H9 (cell line): ENCODE measurements around the gene VNN1. TPM values are rescaled to one million over a fixed set of nuclear protein-coding genes. Genes with fewer than 3 reads are reported as not detected.

Experiments used
- DNase-seq: peaks from one replicate; pipeline ENCODE4 v3.0.0-alpha.2; 2017
- H2AFZ ChIP-seq: one replicate; pipeline ENCODE4 v1.6.1; 2013; ENCODE audit warnings: mild to moderate bottlenecking, low read length, control low read depth, moderate library complexity
- H2AK5ac ChIP-seq: 2 replicates; pipeline ENCODE4 v1.6.1; 2013; ENCODE audit warnings: low read length, control low read depth, mixed read lengths; ENCODE audit not compliant: insufficient read length
- H2BK120ac ChIP-seq: one replicate; pipeline ENCODE4 v1.6.1; 2013; ENCODE audit warnings: low read depth, mild to moderate bottlenecking, low read length, control low read depth, inconsistent platforms; ENCODE audit not compliant: poor library complexity, severe bottlenecking
- H2BK12ac ChIP-seq: 2 replicates; pipeline ENCODE4 v1.6.1; 2013; ENCODE audit warnings: low read length, control low read depth, mixed read lengths, low read depth; ENCODE audit not compliant: insufficient read length
- H2BK15ac ChIP-seq: 2 replicates; pipeline ENCODE4 v1.6.1; 2013; ENCODE audit warnings: low read depth, low read length, control low read depth
- H2BK20ac ChIP-seq: one replicate; pipeline ENCODE4 v1.6.1; 2013; ENCODE audit warnings: low read depth, mild to moderate bottlenecking, low read length, control low read depth, inconsistent platforms; ENCODE audit not compliant: poor library complexity, severe bottlenecking
- H2BK5ac ChIP-seq: 2 replicates; pipeline ENCODE4 v1.6.1; 2013; ENCODE audit warnings: low read length, control low read depth, mixed read lengths; ENCODE audit not compliant: insufficient read length
- H3K14ac ChIP-seq: 2 replicates; pipeline ENCODE4 v1.6.1; 2013; ENCODE audit warnings: low read length, control low read depth; ENCODE audit not compliant: insufficient read depth
- H3K18ac ChIP-seq: 2 replicates; pipeline ENCODE4 v1.6.1; 2013; ENCODE audit warnings: low read depth, mild to moderate bottlenecking, mixed read lengths, low read length, control low read depth; ENCODE audit not compliant: insufficient read length
- H3K23ac ChIP-seq: 2 replicates; pipeline ENCODE4 v1.6.1; 2013; ENCODE audit warnings: low read length, control low read depth, mixed read lengths, low read depth; ENCODE audit not compliant: insufficient read length
- H3K23me2 ChIP-seq: 2 replicates; pipeline ENCODE4 v1.6.1; 2013; ENCODE audit warnings: low read depth, mild to moderate bottlenecking, mixed read lengths, low read length, control low read depth; ENCODE audit not compliant: insufficient read length, poor library complexity, severe bottlenecking
- H3K27ac ChIP-seq: 2 replicates; pipeline ENCODE4 v1.5.1; 2013; ENCODE audit warnings: low read length, control low read depth, mixed read lengths, low read depth; ENCODE audit not compliant: insufficient read length
- H3K27me3 ChIP-seq: 2 replicates; pipeline ENCODE4 v1.6.1; 2013; ENCODE audit warnings: low read length, control low read depth, inconsistent platforms; ENCODE audit not compliant: insufficient read depth
- H3K4ac ChIP-seq: 2 replicates; pipeline ENCODE4 v1.6.1; 2013; ENCODE audit warnings: low read depth, mild to moderate bottlenecking, control low read depth, inconsistent platforms, low read length, moderate library complexity
- H3K4me1 ChIP-seq: 2 replicates; pipeline ENCODE4 v1.6.1; 2013; ENCODE audit warnings: low read length, control low read depth, inconsistent platforms; ENCODE audit not compliant: insufficient read depth
- H3K4me2 ChIP-seq: 2 replicates; pipeline ENCODE4 v1.6.1; 2013; ENCODE audit warnings: low read length, control low read depth, mixed read lengths; ENCODE audit not compliant: insufficient read length, insufficient read depth
- H3K56ac ChIP-seq: 2 replicates; pipeline ENCODE4 v1.6.1; 2013; ENCODE audit warnings: low read depth, mild to moderate bottlenecking, mixed read lengths, low read length, control low read depth; ENCODE audit not compliant: insufficient read length
- H3K79me1 ChIP-seq: 2 replicates; pipeline ENCODE4 v1.6.1; 2013; ENCODE audit warnings: low read depth, mild to moderate bottlenecking, moderate library complexity, low read length, control low read depth, inconsistent platforms; ENCODE audit not compliant: insufficient read depth, poor library complexity, severe bottlenecking
- H3K79me2 ChIP-seq: 2 replicates; pipeline ENCODE4 v1.6.1; 2013; ENCODE audit warnings: low read length, control low read depth, inconsistent platforms; ENCODE audit not compliant: insufficient read depth
- H3K9ac ChIP-seq: 2 replicates; pipeline ENCODE4 v1.6.1; 2013; ENCODE audit warnings: low read length, control low read depth, mixed read lengths; ENCODE audit not compliant: insufficient read length; ENCODE audit errors: extremely low read depth
- H3K9me3 ChIP-seq: one replicate; pipeline ENCODE4 v1.6.1; 2013; ENCODE audit warnings: low read depth, low read length, inconsistent platforms; ENCODE audit not compliant: control insufficient read depth
- H3T11ph ChIP-seq: one replicate; pipeline ENCODE4 v1.6.1; 2013; ENCODE audit warnings: mild to moderate bottlenecking, low read length, control low read depth, inconsistent platforms
- H4K20me1 ChIP-seq: one replicate; pipeline ENCODE4 v1.6.1; 2013; ENCODE audit not compliant: control insufficient read depth, insufficient read length, insufficient read depth
- H4K5ac ChIP-seq: 2 replicates; pipeline ENCODE4 v1.6.1; 2013; ENCODE audit warnings: low read depth, mild to moderate bottlenecking, mixed read lengths, low read length, control low read depth; ENCODE audit not compliant: insufficient read length
- H4K8ac ChIP-seq: replicated peaks from 2 replicates; pipeline ENCODE4 v1.6.1; 2013; ENCODE audit warnings: low read length, control low read depth, mixed read lengths, low read depth; ENCODE audit not compliant: insufficient read length
- H4K91ac ChIP-seq: 2 replicates; pipeline ENCODE4 v1.6.1; 2013; ENCODE audit warnings: low read depth, mild to moderate bottlenecking, moderate library complexity, mixed read lengths, low read length, control low read depth; ENCODE audit not compliant: insufficient read length
- H3K27ac Mint-ChIP-seq, 3 experiments: 2 replicates in 2 of 3; 3 replicates in 1 of 3; pipeline ENCODE4 v1.8.0; 2020 to 2021; ENCODE audit warnings: mixed read lengths in 3 of 3, mild to moderate bottlenecking in 1 of 3, moderate library complexity in 1 of 3
- H3K27me3 Mint-ChIP-seq: 2 replicates; pipeline ENCODE4 v1.8.0; 2021; ENCODE audit warnings: low read depth, mild to moderate bottlenecking, moderate library complexity, mixed read lengths
- H3K36me3 Mint-ChIP-seq, 3 experiments: 2 replicates in 2 of 3; 3 replicates in 1 of 3; pipeline ENCODE4 v1.8.0; 2020 to 2021; ENCODE audit warnings: low read depth in 3 of 3, mixed read lengths in 3 of 3; ENCODE audit not compliant: insufficient read depth in 1 of 3
- H3K4me1 Mint-ChIP-seq, 2 experiments: 2 replicates each; pipeline ENCODE4 v1.8.0; 2020; ENCODE audit warnings: mixed read lengths in 2 of 2
- H3K4me3 Mint-ChIP-seq, 2 experiments: 2 replicates in 1 of 2; 3 replicates in 1 of 2; pipeline ENCODE4 v1.8.0; 2020 to 2021; ENCODE audit warnings: mild to moderate bottlenecking in 2 of 2, mixed read lengths in 2 of 2, moderate library complexity in 1 of 2
- H3K9me3 Mint-ChIP-seq, 2 experiments: 2 replicates in 1 of 2; 3 replicates in 1 of 2; pipeline ENCODE4 v1.8.0; 2020; ENCODE audit warnings: mild to moderate bottlenecking in 2 of 2, mixed read lengths in 2 of 2, moderate library complexity in 1 of 2
- WGBS: extraction: QIAGEN DNeasy Blood & Tissue Kit; methylation state at CpG from one replicate; pipeline ENCODE4 v1.1.7; 2013; ENCODE audit warnings: missing lambda C conversion rate, low lambda C conversion rate, mixed read lengths; ENCODE audit not compliant: insufficient read length; ENCODE audit errors: extremely low coverage; 5-methylcytosine and 5-hydroxymethylcytosine counted together
- total RNA-seq: library from RNA; stranded (reverse); gene quantifications from 2 replicates; pipeline ENCODE4 v1.2.1, GENCODE V29; 2021
- TF ChIP-seq, protein P1 (sequence below): fragments of 200-600 bp; sonication (generic); conservative IDR thresholded peaks from 3 replicates; pipeline ENCODE4 v1.8.0; 2021; ENCODE audit warnings: antibody characterized with exemption, mild to moderate bottlenecking

VNN1 gene
- total RNA-seq, 1 experiment from 2014 or later: not detected

DNA sequence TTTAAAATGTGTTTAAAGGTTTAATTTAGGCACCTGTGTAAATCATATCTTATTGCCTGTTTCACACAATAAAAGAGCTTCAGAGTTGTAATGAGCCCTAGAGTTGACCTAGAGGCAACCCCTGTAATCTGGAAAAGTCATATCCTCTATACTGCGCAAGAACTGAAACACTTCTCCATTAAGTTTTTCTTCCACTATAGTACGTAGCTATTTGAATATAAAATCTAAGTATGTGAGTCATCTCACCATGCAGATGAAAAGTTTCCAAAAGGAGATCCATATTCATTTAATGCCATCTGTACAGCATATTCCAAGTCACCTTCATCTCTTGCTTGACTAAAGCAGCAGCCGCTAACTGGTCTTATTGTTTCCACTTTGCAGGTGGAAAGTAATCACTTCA is 28.8 kb downstream of the VNN1 start:
- Histone ChIP-seq H3K9ac (no peak overlapping the region), H3T11ph (no peak overlapping the region), H4K20me1 (no peaks in the 10 kb centered on the region), H2BK5ac (no peak overlapping the region), H2BK20ac (no peak overlapping the region), H4K5ac (no peak overlapping the region), H3K27ac (no peak overlapping the region), H2BK12ac (no peak overlapping the region), H3K4ac (no peak overlapping the region), H3K4me1 (no peaks in the 10 kb centered on the region), H3K9me3 (no peaks in the 10 kb centered on the region), H2BK120ac (no peak overlapping the region), H3K27me3 (no peaks in the 10 kb centered on the region), H4K91ac (no peak overlapping the region), H3K4me2 (no peak overlapping the region), H3K79me2 (no peaks in the 10 kb centered on the region), H2AFZ (no peak overlapping the region), H3K18ac (no peak overlapping the region), H3K56ac (no peak overlapping the region), H4K8ac (no peak overlapping the region), H3K23ac (no peak overlapping the region), H3K23me2 (no peaks in the 10 kb centered on the region), H2BK15ac (no peak overlapping the region), H2AK5ac (no peak overlapping the region), H3K79me1 (no peaks in the 10 kb centered on the region), H3K14ac (no peak overlapping the region)
- no CpG with 5 or more reads among the region's 3 CpGs for WGBS
- Mint-ChIP-seq H3K4me1 (peaks cover 7 to 9% of the 10 kb centered on the region in 2 experiments; a peak in 3 of 4 replicates), H3K27me3 (no peaks in the 10 kb centered on the region), H3K9me3 (no peaks in the 10 kb centered on the region), H3K36me3 (no peaks in the 10 kb centered on the region), H3K27ac (no peak overlapping the region), H3K4me3 (no peak overlapping the region)
- TF ChIP-seq, protein P1, sequence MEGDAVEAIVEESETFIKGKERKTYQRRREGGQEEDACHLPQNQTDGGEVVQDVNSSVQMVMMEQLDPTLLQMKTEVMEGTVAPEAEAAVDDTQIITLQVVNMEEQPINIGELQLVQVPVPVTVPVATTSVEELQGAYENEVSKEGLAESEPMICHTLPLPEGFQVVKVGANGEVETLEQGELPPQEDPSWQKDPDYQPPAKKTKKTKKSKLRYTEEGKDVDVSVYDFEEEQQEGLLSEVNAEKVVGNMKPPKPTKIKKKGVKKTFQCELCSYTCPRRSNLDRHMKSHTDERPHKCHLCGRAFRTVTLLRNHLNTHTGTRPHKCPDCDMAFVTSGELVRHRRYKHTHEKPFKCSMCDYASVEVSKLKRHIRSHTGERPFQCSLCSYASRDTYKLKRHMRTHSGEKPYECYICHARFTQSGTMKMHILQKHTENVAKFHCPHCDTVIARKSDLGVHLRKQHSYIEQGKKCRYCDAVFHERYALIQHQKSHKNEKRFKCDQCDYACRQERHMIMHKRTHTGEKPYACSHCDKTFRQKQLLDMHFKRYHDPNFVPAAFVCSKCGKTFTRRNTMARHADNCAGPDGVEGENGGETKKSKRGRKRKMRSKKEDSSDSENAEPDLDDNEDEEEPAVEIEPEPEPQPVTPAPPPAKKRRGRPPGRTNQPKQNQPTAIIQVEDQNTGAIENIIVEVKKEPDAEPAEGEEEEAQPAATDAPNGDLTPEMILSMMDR: no peak
- DNase-seq: no peak
